CD4-positive, alpha-beta T cell treated with Interleukin-17A for 4 hours (primary cell): ENCODE results near the gene PHLDB3.
A peak's percentile ranks its signal among the peaks of the same experiment; 100 is the strongest.
"Not testable (repeated sequence)": the region's sequence is repeated elsewhere in the genome, so short reads cannot be mapped to it uniquely, and the experiment has no call there.

ENCODE experiments used
- DNase-seq: peaks from one replicate; pipeline ENCODE4 v3.0.0-alpha.2; 2020; ENCODE audit warnings: mixed read lengths

Gene PHLDB3

GRCh38 chr19:43504426-43505185 lies at the start of gene PHLDB3:
TSS of gene PHLDB3 (minus strand) at chr19:43504746. CDS start at chr19:43504118, 628 bp downstream.
- peak; percentile 66 for DNase-seq

- DNase-seq = no peak
These were observed 49.1 kb upstream of the PHLDB3 start for GRCh38 chr19:43553656-43554055.

GRCh38 chr19:43552616-43553015 lies 48.1 kb upstream of the PHLDB3 start:
- no peak for DNase-seq

- DNase-seq = no peak
These were observed 47.6 kb upstream of the PHLDB3 start for GRCh38 chr19:43552198-43552450.

GRCh38 chr19:43551399-43552197 lies 47.1 kb upstream of the PHLDB3 start:
- no peak for DNase-seq

GRCh38 chr19:43548706-43549105 lies 44.2 kb upstream of the PHLDB3 start:
- no peak for DNase-seq

- DNase-seq = not testable (repeated sequence)
These were observed 43.4 kb upstream of the PHLDB3 start for GRCh38 chr19:43547926-43548325.

- no peak for DNase-seq
These were observed 42.0 kb upstream of the PHLDB3 start for GRCh38 chr19:43546581-43546980.

- no peak for DNase-seq
These were observed 41.4 kb upstream of the PHLDB3 start for GRCh38 chr19:43545981-43546380.

- DNase-seq = no peak
These were observed 40.7 kb upstream of the PHLDB3 start for GRCh38 chr19:43545276-43545675.

- no peak for DNase-seq
These were observed 39.5 kb upstream of the PHLDB3 start for GRCh38 chr19:43544077-43544476.

GRCh38 chr19:43541920-43542650 lies 37.5 kb upstream of the PHLDB3 start:
- no peak for DNase-seq

- DNase-seq = no peak
These were observed 35.8 kb upstream of the PHLDB3 start for GRCh38 chr19:43540381-43540780.

- DNase-seq = no peak
These were observed 34.4 kb upstream of the PHLDB3 start for GRCh38 chr19:43538922-43539321.

GRCh38 chr19:43534816-43535761 lies 30.5 kb upstream of the PHLDB3 start:
- DNase-seq = peak; percentile 53

- no peak for DNase-seq
These were observed 29.8 kb upstream of the PHLDB3 start for GRCh38 chr19:43534305-43534815.

- peak; percentile 96 for DNase-seq
These were observed 29.2 kb upstream of the PHLDB3 start for GRCh38 chr19:43533546-43534304.

- DNase-seq = peak; percentile 90
These were observed 28.5 kb upstream of the PHLDB3 start, which contains the start of gene ZNF575 for GRCh38 chr19:43532962-43533545. TSS of gene ZNF575 (plus strand) at chr19:43533188. CDS start at chr19:43534423, 1,235 bp downstream.

GRCh38 chr19:43532571-43532961 lies 28.0 kb upstream of the PHLDB3 start:
- no peak for DNase-seq

- no peak for DNase-seq
These were observed 23.5 kb upstream of the PHLDB3 start for GRCh38 chr19:43527860-43528622.
